PC-3 (cell line): ENCODE data around the gene SWT1.

Source experiments
- EZH2 ChIP-seq: fragments of 300-600 bp; sonication (generic); IDR thresholded peaks from one replicate; pipeline ENCODE4 v1.6.1; 2017; ENCODE audit warnings: antibody characterized with exemption, mild to moderate bottlenecking, low read length; ENCODE audit not compliant: unreplicated experiment
- EZH2phosphoT487 ChIP-seq: fragments of 300-600 bp; sonication (generic); IDR thresholded peaks from 2 replicates; pipeline ENCODE4 v1.6.1; 2018; ENCODE audit warnings: mild to moderate bottlenecking, antibody characterized with exemption, low read length, borderline replicate concordance

DNA sequence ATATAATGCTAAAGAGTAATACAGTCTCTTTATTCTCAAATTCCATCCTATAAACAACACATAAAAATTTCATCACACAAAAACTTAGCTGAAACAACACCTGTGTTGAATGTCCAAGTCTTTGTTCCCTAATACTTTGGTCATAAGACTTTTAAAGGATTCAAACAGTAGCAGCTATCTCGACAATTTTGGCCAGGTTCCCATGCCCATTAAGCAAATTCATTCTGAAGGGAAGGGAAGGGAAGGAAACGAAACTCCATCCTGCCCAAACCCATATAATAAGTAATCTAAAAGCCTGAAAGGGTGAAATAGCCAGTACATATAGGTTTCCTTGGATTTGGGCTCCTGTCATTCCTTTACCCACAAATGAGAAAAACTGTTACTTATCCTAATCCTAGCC is 152.6 kb downstream of the SWT1 start:
- TF ChIP-seq EZH2 (no peak), EZH2phosphoT487 (no peak)
